Activated CD8-positive, alpha-beta memory T cell treated with anti-CD3 and anti-CD28 coated beads, Interleukin-2, amount 50 U/mL, for 4 hours (primary cell): Measurements from ENCODE around the gene STAT5A.
"Not testable (repeated sequence)": the region's sequence is repeated elsewhere in the genome, so short reads cannot be mapped to it uniquely, and the experiment has no call there.

ENCODE experiments used
- DNase-seq: peaks from one replicate; pipeline ENCODE4 v3.0.0-alpha.2; 2020

STAT5A gene

DNA sequence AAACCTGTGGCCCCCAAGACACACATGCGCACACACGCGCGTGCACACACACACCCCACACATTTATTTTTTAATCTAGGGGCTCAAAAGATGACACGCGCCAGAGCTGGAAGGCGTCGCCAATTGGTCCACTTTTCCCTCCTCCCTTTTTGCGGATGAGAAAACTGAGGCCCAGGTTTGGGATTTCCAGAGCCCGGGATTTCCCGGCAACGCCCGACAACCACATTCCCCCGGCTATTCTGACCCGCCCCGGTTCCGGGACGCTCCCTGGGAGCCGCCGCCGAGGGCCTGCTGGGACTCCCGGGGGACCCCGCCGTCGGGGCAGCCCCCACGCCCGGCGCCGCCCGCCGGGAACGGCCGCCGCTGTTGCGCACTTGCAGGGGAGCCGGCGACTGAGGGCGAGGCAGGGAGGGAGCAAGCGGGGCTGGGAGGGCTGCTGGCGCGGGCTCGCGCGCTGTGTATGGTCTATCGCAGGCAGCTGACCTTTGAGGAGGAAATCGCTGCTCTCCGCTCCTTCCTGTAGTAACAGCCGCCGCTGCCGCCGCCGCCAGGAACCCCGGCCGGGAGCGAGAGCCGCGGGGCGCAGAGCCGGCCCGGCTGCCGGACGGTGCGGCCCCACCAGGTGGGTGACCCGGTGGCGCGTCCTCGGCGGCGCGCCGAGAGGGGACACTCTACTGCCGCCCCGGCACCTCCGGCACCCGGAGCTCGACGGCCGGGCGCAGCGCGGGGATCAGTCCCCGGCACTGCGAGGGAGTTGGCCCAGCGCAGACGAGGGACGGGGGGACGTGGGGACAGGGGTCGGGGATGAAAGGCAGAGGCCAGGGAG is at the start of gene STAT5A:
Gene STAT5A, plus strand, starts transcription at position 522 of the 826 bp plus-strand sequence. CDS start 914 bp downstream, outside the sequence.
- DNase-seq = peak; percentile 79

DNA sequence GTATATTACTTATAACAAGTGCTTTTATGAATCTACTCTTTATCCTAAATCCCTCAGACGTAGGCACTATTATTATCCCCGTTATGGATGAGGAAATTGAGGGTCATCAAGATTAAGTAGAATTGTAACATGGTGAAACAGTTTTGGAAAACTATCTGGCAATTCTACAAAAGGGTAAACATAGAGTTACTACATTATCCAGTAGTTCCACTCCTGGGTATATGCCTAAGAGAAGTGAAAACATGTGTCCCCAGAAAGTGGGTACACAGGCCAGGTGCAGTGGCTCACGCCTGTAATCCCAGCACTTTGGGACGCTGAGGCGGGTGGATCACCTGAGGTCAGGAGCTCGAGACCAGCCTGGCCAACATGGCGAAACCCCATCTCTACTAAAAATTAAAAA is 48.7 kb upstream of the STAT5A start:
- not testable (repeated sequence) for DNase-seq

DNA sequence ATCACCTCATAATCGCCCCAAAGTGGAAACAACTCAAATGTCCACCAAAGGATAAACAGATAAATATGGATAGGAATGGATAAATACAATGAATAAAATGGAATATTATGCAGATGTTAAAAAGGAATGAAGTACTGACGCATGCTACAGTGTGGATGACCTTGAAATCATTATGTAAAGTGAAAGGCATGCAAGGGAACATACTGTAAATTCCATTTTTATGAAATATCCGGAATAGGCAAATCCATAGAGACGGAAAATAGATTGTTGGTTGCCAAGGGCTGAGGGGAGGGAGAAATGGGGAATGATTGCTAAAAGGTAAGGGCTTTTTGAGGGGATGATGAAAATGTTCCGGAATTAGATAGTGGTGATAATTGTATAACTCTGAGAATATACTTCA is 48.1 kb upstream of the STAT5A start:
- no peak for DNase-seq

DNA sequence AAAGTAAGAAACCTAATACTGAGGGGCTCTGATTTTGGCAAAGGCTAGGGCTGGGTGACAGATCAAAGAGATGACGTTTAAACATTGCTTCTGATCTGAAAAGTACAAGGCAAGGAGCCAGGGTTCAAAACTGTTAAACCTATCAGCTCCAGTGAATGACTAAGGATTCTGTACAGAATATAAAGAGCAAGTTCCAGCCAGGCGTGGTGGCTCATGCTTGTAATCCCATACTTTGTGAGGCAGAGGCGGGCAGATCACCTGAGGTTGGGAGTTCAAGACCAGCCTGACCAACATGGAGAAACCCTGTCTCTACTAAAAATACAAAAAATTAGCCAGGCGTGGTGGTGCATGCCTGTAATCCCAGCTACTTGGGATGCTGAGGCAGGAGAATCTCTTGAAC is 47.4 kb upstream of the STAT5A start:
- DNase-seq = not testable (repeated sequence)

DNA sequence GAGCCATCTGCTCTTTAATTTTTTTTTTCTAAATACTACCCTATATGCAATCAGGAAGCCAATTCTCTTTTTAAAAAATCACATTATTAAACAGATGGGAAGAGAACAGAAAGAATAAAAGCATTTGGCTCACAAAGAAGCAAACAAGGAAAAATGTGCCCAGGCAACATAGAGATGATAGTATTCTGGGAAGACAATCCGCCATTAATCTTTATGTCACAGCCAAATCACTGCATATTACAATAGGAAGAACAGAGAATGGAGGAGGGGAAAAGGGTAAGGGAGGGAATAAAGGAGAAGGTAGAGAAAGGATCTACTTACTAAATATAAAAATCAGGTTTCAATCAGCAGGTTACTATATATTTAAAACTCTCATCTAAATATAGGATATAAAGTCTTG is 46.4 kb upstream of the STAT5A start:
- DNase-seq = no peak

DNA sequence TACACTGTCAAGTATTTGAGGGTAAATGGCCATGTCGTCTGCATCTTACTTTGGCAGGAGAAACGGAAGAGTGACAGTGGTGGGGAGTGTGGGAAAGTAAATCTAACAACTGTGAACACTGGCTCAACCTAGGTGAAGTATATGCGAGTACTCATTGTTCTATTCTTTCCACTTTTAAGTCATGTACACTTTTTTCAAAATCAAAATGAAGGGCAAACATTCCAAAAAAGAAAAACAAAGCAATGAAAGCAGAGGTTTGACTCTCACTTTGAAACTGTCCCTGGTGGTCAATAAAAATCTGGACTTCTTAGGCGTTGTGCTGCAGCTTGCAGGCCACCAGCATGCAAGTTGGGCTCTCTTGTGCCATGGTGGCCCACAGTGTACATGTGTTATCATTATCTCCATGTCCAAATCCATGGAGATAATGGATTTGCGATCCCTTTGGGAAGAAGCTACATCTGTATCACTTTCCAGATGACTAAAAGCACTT is 44.8 kb upstream of the STAT5A start:
- no peak for DNase-seq

DNA sequence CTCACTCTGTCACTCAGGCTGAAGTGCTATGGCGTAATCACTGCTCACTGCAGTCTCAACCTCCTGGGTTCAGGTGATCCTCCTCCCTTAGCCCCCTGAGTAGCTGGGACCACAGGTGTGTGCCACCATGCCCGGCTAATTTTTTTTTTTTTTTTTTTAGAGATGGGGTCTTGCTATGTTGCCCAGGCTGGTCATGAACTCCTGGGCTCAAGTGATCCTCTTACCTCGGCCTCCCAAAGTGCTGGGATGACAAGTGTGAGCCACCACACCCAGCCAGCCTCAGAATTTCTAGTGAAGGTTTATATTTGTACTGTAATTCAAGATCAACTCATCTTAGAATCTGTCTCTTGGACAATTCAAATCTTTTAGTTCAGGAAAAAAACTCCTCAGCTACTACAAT is 44.2 kb upstream of the STAT5A start:
- DNase-seq = not testable (repeated sequence)

DNA sequence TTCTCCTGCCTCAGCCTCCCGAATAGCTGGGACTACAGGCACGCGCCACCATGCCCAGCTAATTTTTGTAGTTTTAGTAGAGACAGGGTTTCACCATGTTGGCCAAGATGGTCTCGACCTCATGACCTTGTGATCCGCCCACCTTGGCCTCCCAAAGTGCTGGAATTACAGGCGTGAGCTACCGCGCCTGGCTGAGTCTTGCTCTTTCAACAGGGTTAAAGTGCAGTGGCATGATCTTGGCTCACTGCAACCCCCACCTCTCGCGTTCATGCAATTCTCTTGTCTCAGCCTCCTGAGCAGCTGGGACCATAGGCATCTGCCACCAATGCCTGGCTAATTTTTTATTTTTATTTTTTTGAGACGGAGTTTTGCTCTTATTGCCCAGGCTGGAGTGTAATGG is 43.1 kb upstream of the STAT5A start:
- not testable (repeated sequence) for DNase-seq

DNA sequence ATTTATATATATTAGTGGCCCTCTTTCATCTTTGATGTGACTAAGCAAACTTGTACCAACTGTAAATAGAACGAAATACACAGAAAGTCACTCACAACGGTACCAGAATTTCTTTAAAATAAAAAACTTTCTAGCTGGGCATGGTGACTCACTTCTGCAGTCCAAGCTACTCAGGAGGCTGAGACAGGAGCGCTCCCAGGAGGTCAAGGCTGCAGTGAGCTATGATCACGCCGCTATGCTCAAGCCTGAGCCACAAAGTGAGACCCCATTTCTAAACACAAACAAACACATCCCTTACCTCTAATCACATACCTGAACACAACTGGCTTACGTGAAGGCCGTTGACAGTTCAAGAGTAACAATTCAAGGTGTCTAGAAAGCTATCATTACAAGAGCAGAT is 41.8 kb upstream of the STAT5A start:
- no peak for DNase-seq

DNA sequence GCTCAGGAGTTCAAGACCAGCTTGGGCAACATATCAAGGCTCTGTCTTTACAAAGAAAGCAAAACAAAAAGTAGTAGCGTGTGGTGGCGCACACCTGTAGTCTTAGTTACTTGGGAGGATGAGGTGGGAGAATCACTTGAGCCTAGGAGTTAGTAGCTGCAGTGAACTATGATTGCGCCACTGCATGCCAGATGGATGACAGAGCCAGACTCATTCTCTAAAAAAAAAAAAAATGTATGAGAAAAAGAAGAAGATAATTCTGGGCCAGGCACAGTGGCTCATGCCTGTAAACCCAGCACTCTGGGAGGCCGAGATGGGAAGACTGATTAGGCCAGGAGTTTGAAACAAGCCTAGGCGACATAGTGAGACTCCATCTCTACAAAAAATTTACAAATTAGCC is 40.6 kb upstream of the STAT5A start:
- no peak for DNase-seq

DNA sequence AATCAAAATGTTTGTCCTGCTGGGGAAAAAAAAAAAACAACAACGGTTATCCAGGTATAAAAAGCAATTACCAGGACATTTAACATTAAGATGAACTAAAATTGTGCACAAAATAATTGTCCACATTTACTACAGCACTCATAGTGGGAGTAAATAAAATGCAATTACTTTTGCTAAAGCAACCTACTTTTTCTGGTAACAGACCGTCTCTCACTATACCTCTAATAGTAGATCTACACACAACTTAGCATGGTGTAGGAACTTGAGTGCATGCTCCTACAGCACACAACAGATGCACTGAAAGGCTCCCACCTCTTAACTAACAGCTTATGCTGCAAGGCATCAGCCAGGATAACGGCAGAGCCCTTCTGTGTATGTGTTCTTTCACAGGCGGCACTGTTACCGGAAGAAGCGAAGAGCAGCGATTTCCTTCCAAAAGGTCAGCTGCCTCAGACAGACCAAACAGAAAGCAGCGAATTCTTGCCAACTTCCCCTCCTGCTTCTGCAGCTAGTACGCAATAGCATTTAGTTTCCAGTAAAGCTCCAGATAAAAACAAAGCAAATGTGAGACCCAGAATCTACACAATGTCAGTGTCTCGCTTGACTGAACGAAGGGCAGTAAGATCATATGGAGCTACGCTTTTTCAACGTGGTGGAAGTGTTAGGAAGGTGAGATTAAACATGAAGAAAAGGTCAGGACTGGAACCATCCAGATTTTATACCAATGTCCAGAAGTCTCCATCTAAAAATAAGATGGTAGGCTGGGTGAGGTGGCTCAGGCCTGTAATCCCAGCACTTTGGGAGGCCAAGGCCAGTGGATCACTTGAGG is 39.7 kb upstream of the STAT5A start:
- peak; percentile 68 for DNase-seq

DNA sequence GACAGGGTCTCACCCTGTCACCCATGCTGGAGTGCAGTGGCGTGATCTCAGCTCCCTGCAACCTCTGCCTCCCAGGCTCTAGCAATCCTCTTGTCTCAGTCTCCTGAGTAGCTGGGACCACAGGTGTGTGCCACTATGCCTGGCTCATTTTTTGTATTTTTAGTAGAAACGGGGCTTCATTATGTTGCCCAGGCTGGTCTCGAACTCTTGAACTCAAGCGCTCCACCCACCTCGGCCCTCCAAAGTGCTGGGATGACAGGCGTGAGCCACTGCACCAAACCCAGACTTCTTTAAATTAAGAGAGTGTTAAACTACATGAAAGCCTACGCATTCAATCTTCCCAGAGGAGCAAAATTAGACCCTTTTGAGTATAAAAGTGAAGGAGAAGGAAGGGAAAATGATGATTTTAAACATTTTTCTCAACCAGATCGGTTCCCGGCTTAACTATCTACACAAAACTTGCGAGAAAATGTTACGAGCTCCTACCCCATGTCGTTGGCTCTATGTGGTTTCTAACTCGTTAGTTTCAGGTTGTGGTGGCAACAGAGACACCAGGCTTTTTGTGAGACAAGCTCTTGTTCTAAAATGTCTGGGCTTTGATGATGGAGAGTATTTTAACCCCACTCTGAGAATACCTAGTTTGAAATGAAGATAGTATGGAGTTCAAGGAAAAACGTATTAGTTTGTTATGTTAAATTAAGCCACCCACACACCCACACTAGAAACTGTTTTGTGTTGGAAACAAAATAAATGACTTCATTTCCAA is 38.4 kb upstream of the STAT5A start:
- DNase-seq = no peak

DNA sequence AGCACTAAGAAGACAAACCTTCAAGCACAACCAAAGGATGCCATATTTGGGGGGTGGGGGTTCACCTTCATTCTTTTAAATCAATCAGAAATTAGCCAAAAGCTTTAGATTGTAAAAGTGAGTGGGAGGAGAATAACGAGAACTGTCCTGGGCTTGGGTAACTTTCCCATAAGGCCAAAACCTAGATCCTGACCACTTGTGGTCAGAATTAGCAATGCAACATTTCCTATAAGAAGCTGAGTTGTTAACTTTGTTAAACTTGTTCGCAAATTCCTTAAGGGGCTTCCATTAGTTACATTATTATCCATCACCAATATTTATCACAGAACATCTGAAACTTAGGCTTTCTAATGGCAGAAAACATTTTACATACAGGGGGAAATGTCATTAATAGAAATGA is 37.2 kb upstream of the STAT5A start:
- DNase-seq = no peak

DNA sequence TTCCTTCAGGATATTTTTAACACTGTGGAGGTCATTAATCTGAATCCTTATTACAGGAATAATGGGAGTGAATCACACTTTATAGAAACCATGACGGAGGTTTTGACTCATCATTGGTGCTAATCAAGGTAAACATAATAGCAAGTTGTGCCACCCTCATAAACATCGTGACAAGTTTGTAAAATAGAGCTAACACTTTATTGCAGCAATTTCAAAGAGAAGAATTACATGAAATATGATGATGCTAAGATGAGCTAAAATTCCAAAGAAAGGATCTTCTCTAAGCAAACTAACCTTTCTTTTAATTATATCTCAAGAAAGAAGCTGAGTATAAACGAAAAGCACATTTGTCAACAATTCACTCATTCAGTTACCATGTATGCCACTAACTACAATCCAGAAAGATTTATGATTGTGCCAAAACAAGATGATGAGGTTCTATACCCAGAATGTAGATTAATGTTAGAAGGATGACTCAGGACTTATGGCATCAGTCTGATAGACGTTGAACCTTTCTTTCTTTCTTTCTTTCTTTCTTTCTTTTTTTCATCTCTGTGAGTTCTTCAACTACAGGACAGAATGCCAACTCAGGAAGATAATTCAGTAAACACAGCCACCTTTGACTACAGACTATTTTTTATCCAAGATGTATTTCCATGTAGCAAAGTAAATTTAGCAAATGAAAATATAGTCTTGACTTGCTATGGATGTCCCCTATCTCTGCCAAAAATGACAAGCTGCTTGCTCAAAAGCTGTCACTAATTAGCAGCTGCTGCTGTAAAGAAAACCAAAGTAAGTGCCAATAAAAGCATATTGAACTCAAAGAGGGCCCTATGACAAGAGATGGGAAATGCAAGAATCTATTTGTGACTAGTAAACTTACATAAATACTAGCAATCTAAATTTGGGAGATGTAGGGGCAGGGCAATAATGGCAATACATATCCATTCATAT is 35.4 kb upstream of the STAT5A start:
- no peak for DNase-seq

DNA sequence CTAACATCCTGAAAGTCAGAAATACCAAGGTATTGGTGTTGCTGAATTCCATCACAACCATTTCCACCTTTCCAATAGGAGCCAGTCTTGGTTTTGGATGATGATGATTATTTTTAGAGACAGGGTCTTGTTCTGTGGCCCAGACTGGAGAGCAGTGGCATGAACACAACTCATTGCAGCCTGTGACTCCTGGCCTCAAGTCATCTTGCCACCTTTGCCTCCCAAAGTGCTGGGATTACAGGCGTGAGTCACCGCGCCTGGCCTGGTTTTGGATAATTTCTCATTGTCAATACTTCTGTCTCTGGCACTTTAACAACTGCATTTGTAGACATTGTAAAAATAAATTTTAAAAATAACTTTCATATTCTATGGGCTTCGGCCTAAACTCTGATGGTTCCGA is 34.7 kb upstream of the STAT5A start:
- no peak for DNase-seq

DNA sequence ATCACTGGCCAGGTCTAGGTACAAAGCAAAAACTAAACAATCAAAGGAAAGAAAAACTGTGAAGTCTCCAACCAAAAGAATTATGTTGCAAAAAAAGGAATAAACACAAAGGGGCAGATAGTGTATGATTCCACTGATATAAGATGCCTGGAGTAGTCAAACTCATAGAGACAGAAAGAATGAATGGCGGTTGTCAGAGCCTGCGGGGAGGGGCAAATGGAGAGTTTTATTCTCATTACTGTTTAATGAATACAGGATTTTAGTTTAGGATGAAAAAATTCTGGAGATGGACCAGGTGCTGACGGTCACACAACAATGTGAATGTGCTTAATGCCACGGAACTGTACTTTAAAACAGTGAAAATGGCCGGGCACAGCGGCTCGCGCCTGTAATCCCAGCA is 32.9 kb upstream of the STAT5A start:
- no peak for DNase-seq

DNA sequence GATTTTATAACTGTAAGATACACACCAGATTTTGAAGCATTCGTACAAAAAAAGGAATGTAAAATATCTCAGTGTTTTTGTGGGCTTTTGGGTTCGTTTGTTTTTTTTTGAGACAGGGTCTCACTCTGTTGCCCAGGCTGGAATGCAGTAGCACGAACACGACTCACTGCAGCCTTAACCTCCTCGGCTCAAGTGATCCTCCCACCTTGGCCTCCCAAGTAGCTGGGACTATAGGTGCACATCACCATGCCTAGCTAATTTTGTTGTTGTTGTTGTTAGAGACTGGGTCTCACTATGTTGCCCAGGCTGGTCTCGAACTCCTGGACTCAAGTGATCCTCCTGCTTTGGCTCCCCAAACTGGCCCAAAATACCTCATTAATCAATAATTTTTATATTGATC is 28.0 kb upstream of the STAT5A start:
- DNase-seq = no peak

DNA sequence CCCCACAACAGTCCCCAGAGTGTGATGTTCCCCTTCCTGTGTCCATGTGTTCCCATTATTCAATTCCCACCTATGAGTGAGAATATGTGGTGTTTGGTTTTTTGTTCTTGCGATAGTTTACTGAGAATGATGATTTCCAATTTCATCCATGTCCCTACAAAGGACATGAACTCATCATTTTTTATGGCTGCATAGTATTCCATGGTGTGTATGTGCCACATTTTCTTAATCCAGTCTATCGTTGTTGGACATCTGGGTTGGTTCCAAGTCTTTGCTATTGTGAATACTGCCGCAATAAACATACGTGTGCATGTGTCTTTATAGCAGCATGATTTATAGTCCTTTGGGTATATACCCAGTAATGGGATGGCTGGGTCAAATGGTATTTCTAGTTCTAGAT is 23.9 kb upstream of the STAT5A start:
- DNase-seq = not testable (repeated sequence)

DNA sequence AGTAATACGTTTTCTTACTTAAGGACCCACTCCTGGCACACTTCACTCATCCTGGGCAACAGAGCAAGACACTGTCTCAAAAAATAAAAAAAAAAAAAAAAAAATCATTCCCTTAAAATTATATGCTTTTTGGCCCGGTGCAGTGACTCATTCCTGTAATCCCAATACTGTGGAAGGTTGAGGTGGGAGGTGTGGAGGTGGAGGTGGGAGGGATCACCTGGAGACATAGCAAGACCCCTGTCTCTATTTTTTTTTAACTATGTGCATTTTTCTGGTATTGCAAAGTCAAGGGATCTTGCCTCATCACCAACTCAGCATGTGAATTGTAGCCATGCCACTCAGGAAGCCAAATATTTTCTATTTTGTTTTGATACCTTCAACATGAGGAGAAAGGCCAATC is 21.8 kb upstream of the STAT5A start:
- DNase-seq = no peak

DNA sequence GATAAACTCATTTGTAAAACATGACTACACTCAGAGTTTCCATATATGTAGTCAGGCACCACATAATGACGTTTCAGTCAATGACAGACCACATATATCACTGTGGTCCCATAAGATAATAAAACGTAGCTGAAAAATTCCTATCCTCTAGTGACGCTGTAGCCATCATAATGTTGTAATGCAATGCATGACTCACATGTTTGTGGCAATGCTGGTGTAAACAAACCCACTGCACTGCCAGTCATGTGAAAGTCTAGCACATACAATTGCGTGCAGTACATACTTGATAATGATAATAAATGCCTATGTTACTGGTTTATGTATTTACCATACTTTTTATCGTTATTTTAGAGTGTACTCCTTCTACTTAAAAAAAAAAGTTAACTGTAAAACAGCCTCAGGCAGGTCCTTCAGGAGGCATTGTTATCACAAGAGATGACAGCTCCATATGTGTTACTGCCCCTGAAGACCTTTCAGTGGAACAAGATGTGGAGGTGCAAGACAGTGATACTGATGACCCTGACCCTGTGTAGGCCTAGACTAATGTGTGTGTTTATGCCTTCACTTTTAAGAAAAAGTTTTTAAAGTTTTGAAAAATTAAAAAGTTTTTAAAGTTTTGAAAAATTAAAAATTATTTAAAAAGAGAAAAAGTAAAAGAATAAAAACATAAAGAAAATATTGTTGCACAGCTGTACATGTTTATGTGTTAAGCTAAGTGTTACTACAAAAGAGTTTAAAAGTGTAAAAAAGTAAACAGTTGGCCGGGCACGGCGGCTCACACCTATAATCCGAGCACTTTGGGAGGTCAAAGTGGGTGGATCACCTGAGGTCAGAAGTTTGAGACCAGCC is 21.2 kb upstream of the STAT5A start:
- DNase-seq = peak; percentile 39

DNA sequence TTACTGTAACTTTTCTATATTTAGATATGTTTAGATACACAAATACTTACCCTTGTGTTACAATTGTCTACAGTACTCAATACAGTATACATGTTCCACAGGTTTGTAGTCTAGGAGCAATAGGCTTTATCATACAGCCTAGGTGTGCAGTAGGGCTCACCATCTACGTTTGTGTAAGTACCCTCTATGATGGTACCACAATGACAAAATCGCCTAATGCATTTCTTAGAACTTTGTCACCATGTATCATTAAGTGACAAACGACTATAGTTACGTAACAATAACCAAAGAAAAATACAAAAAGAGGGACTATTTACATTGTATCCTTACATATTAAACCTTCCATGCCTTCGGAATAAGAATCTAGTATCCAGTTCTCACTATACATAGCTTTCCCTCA is 20.1 kb upstream of the STAT5A start:
- DNase-seq = no peak
